HG03108 (cell line): ENCODE data around the gene ZFAND3.
"Not testable (repeated sequence)": the region's sequence is repeated elsewhere in the genome, so short reads cannot be mapped to it uniquely, and the experiment has no call there.

Source experiments
- ATAC-seq: cut with Tn5 transposase; IDR thresholded peaks from one replicate; pipeline ENCODE4 v1.9.1; 2021; ENCODE audit warnings: moderate library complexity; ENCODE audit not compliant: unreplicated experiment

ZFAND3 gene

GRCh38 chr6:37862430-37862829, 42.9 kb downstream of the ZFAND3 start:
- no peak for ATAC-seq

- no peak for ATAC-seq
These were observed 43.5 kb downstream of the ZFAND3 start for GRCh38 chr6:37862992-37863391.

- ATAC-seq = no peak
These were observed 44.7 kb downstream of the ZFAND3 start for GRCh38 chr6:37864250-37864649.

GRCh38 chr6:37865504-37865903, 46.0 kb downstream of the ZFAND3 start:
- no peak for ATAC-seq

- ATAC-seq = no peak
These were observed 47.3 kb downstream of the ZFAND3 start for GRCh38 chr6:37866590-37867507.

GRCh38 chr6:37867756-37868446, 48.4 kb downstream of the ZFAND3 start:
- no peak for ATAC-seq

GRCh38 chr6:37868447-37868825, 48.9 kb downstream of the ZFAND3 start:
- no peak for ATAC-seq

- ATAC-seq = no peak
These were observed 52.3 kb downstream of the ZFAND3 start for GRCh38 chr6:37871616-37872372.

- no peak for ATAC-seq
These were observed 52.8 kb downstream of the ZFAND3 start for GRCh38 chr6:37872373-37872745.

GRCh38 chr6:37874726-37875125, 55.2 kb downstream of the ZFAND3 start:
- no peak for ATAC-seq

- no peak for ATAC-seq
These were observed 56.2 kb downstream of the ZFAND3 start for GRCh38 chr6:37875561-37876309.

GRCh38 chr6:37876843-37877242, 57.3 kb downstream of the ZFAND3 start:
- ATAC-seq = no peak

- ATAC-seq = no peak
These were observed 58.0 kb downstream of the ZFAND3 start for GRCh38 chr6:37877373-37878149.

- no peak for ATAC-seq
These were observed 58.7 kb downstream of the ZFAND3 start for GRCh38 chr6:37878150-37878710.

- ATAC-seq = not testable (repeated sequence)
These were observed 61.1 kb downstream of the ZFAND3 start for GRCh38 chr6:37880602-37881001.

GRCh38 chr6:37882292-37882691, 62.8 kb downstream of the ZFAND3 start:
- ATAC-seq = no peak

GRCh38 chr6:37882724-37883413, 63.3 kb downstream of the ZFAND3 start:
- no peak for ATAC-seq

- no peak for ATAC-seq
These were observed 65.0 kb downstream of the ZFAND3 start for GRCh38 chr6:37884548-37884947.

GRCh38 chr6:37889051-37889450, 69.5 kb downstream of the ZFAND3 start:
- no peak for ATAC-seq
